ENCODE measurements around the gene HSPA12B.

DNA sequence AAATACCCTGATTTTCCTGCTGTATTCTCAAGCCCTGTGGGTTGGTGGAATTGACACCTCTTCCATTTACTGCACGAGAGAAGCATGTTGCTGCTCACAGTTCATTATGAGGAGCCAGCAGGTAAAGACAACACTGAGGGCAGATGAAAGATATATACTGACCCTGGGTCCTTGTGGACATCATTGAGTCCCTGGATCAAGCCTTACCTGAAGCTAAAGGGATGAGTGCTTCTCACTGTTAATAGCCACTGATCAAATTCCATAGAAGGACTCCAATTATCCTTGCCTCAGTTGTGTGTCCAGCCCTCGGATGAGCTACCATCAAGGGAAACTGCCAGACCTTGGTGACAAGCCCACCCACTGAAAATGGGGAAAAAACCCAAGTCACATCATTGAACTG, 12.4 kb upstream of the HSPA12B start:
- TF ChIP-seq TAF1 (IDR thresholded peaks at IDR 0.05; ENCODE audit: low read depth): no peak
- TF ChIP-seq, protein P1, sequence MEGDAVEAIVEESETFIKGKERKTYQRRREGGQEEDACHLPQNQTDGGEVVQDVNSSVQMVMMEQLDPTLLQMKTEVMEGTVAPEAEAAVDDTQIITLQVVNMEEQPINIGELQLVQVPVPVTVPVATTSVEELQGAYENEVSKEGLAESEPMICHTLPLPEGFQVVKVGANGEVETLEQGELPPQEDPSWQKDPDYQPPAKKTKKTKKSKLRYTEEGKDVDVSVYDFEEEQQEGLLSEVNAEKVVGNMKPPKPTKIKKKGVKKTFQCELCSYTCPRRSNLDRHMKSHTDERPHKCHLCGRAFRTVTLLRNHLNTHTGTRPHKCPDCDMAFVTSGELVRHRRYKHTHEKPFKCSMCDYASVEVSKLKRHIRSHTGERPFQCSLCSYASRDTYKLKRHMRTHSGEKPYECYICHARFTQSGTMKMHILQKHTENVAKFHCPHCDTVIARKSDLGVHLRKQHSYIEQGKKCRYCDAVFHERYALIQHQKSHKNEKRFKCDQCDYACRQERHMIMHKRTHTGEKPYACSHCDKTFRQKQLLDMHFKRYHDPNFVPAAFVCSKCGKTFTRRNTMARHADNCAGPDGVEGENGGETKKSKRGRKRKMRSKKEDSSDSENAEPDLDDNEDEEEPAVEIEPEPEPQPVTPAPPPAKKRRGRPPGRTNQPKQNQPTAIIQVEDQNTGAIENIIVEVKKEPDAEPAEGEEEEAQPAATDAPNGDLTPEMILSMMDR (IDR thresholded peaks at IDR 0.05; ENCODE audit: poor library complexity, severe bottlenecking): no peak
- TF ChIP-seq POLR2AphosphoS5 (IDR thresholded peaks at IDR 0.05): no peak
- TF ChIP-seq, protein P2, sequence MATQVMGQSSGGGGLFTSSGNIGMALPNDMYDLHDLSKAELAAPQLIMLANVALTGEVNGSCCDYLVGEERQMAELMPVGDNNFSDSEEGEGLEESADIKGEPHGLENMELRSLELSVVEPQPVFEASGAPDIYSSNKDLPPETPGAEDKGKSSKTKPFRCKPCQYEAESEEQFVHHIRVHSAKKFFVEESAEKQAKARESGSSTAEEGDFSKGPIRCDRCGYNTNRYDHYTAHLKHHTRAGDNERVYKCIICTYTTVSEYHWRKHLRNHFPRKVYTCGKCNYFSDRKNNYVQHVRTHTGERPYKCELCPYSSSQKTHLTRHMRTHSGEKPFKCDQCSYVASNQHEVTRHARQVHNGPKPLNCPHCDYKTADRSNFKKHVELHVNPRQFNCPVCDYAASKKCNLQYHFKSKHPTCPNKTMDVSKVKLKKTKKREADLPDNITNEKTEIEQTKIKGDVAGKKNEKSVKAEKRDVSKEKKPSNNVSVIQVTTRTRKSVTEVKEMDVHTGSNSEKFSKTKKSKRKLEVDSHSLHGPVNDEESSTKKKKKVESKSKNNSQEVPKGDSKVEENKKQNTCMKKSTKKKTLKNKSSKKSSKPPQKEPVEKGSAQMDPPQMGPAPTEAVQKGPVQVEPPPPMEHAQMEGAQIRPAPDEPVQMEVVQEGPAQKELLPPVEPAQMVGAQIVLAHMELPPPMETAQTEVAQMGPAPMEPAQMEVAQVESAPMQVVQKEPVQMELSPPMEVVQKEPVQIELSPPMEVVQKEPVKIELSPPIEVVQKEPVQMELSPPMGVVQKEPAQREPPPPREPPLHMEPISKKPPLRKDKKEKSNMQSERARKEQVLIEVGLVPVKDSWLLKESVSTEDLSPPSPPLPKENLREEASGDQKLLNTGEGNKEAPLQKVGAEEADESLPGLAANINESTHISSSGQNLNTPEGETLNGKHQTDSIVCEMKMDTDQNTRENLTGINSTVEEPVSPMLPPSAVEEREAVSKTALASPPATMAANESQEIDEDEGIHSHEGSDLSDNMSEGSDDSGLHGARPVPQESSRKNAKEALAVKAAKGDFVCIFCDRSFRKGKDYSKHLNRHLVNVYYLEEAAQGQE (IDR thresholded peaks at IDR 0.05; ENCODE audit: borderline replicate concordance): no peak
- TF ChIP-seq EZH2 (IDR thresholded peaks at IDR 0.05; ENCODE audit: borderline replicate concordance, insufficient read depth, low read length, poor library complexity, severe bottlenecking): no peak
- TF ChIP-seq MXI1 (conservative IDR thresholded peaks at IDR 0.05; ENCODE audit: poor library complexity, severe bottlenecking): no peak
- TF ChIP-seq SMC3 (conservative IDR thresholded peaks at IDR 0.05; ENCODE audit: poor library complexity): no peak
